Panc1 (cell line): ENCODE data around the gene NR1I3. TPM values are rescaled to one million over a fixed set of nuclear protein-coding genes. Genes with fewer than 3 reads are reported as not detected.

Source experiments
- ATAC-seq: fragments of 200-7000 bp; cut with Tn5 transposase; 2 replicates; pipeline ENCODE4 v1.9.1; 2020; ENCODE audit warnings: mild to moderate bottlenecking, moderate library complexity
- BruUV-seq: library from RNA; stranded (reverse); fragments of 400-500 nt; replicated peaks from 2 replicates; lab custom pipeline; 2021; lab: Mats Ljungman, UMichigan
- CTCF ChIA-PET: fragments of 300-600 bp; sonication (Branson Sonifier 250); formaldehyde crosslinking; loops from one replicate; lab custom pipeline; 2022; ENCODE audit warnings: antibody characterized with exemption; lab: Charles Lee
- POLR2A ChIA-PET: fragments of 300-600 bp; sonication (Branson Sonifier 250); formaldehyde crosslinking; loops from one replicate; lab custom pipeline; 2022; ENCODE audit warnings: antibody characterized with exemption; lab: Charles Lee
- DNase-seq: peaks from one replicate; pipeline ENCODE4 v3.0.0-alpha.2; 2010; ENCODE audit warnings: low read depth, low spot score
- H3K27ac ChIP-seq: 2 replicates; pipeline ENCODE4 v1.5.1; 2011; ENCODE audit warnings: mild to moderate bottlenecking, low read length, inconsistent platforms
- H3K27me3 ChIP-seq: fragments of 200-500 bp; sonication (Bioruptor generic); 2 replicates; pipeline ENCODE4 v1.6.0; 2014; ENCODE audit warnings: low read length, inconsistent platforms; ENCODE audit not compliant: control insufficient read depth, insufficient read depth
- H3K36me3 ChIP-seq: fragments of 200-500 bp; sonication (Bioruptor generic); 2 replicates; pipeline ENCODE4 v1.5.1; 2014; ENCODE audit warnings: inconsistent platforms, mild to moderate bottlenecking, low read length, moderate library complexity; ENCODE audit not compliant: control insufficient read depth, insufficient read depth
- H3K4me1 ChIP-seq: 2 replicates; pipeline ENCODE4 v1.5.1; 2011; ENCODE audit warnings: inconsistent platforms, mild to moderate bottlenecking, low read length, moderate library complexity; ENCODE audit not compliant: control insufficient read depth, insufficient read depth
- H3K4me3 ChIP-seq, 2 experiments: 2 replicates each; pipeline ENCODE4 v1.5.1; 2011 to 2012; ENCODE audit warnings: low read depth in 2 of 2, low read length in 2 of 2, mild to moderate bottlenecking in 2 of 2, inconsistent platforms in 1 of 2, moderate library complexity in 1 of 2
- H3K9me3 ChIP-seq: fragments of 200-500 bp; sonication (Bioruptor generic); 2 replicates; pipeline ENCODE4 v1.5.1; 2014; ENCODE audit warnings: low read depth, mild to moderate bottlenecking, inconsistent platforms, low read length, moderate library complexity; ENCODE audit not compliant: control insufficient read depth, insufficient read depth
- POLR2AphosphoS5 ChIP-seq: IDR thresholded peaks from 2 replicates; pipeline ENCODE4 v1.6.1; 2012; ENCODE audit warnings: mild to moderate bottlenecking, low read depth, low read length, moderate library complexity
- SIN3A ChIP-seq: IDR thresholded peaks from 2 replicates; pipeline ENCODE4 v1.6.1; 2012; ENCODE audit warnings: low read depth, mild to moderate bottlenecking, low read length, moderate library complexity, borderline replicate concordance; ENCODE audit not compliant: insufficient read depth
- TCF7L2 ChIP-seq: IDR thresholded peaks from 2 replicates; pipeline ENCODE4 v1.6.1; 2011; ENCODE audit warnings: mild to moderate bottlenecking, low read depth, low read length, inconsistent platforms
- in situ Hi-C: cut with HindIII; loops from 2 replicates; pipeline ENCODE4 v1.10.0; 2016; ENCODE audit warnings: low sequenced_read_pairs, low pct_unique_long_range_greater_than_20kb
- intact Hi-C: fragments of 100-400 bp; cut with micrococcal nuclease; formaldehyde crosslinking; loops from one replicate; pipeline ENCODE4 v1.10.0; 2022; ENCODE audit not compliant: unreplicated experiment
- total RNA-seq: library from RNA; stranded (reverse); gene quantifications from one replicate; pipeline ENCODE4 v1.2.1, GENCODE V29; 2021; ENCODE audit not compliant: unreplicated experiment
- TF ChIP-seq, protein P1 (sequence below), 2 experiments: IDR thresholded peaks; 2 replicates each; pipeline ENCODE4 v1.6.1; 2011 to 2012; ENCODE audit warnings: low read depth in 2 of 2, control low read depth in 1 of 2, low read length in 1 of 2, mild to moderate bottlenecking in 1 of 2, moderate library complexity in 1 of 2; ENCODE audit not compliant: insufficient read depth in 1 of 2
- TF ChIP-seq, protein P2 (sequence below): fragments of 450-650 bp; IDR thresholded peaks from 2 replicates; pipeline ENCODE4 v1.5.1; 2017; ENCODE audit warnings: mild to moderate bottlenecking

Gene NR1I3
- total RNA-seq, 1 experiment from 2014 or later: not detected

DNA sequence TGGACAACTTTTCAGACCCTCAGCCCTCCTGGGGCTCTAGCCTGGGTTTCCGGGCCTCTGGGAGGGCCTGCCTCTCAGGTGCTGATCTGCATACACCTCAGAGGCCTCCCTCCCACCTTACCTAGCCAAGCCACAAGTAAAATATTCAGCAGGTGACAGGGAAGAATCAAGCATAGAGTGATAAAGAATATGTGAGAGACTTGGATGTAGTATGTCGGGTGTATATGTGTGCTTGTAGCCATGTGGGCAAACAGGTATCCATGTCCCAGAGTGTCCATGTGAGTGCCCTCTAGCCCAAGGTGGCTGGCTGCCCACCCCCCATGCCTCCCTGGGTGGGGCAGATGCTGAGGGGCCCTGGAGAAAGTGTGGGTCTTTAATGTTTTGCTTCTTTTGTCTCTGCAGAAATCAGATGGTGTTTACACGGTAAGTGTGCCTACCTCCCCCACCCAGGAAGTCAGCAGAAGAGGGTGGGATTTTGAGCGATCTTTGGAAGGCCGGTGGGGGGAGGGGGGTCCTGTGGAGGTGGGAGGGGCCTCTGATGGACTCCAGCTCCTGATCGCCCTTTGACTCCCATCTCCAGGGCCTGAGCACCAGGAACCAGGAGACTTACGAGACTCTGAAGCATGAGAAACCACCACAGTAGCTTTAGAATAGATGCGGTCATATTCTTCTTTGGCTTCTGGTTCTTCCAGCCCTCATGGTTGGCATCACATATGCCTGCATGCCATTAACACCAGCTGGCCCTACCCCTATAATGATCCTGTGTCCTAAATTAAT is 19.5 kb downstream of the NR1I3 start:
- H3K27ac ChIP-seq: no peak overlapping the region
- ChIA-PET CTCF (no interaction called here), POLR2A (no interaction called here)
- no peaks in the 10 kb centered on the region for H3K27me3 ChIP-seq
- BruUV-seq: no TSS peak
- no peaks in the 10 kb centered on the region for H3K4me1 ChIP-seq
- ATAC-seq (no peak), DNase-seq (no peak)
- in situ Hi-C loops (loop anchor here (25.0 kb wide), 1 partner anchor 169 kb away; no protein-coding TSS in a partner anchor), intact Hi-C loops (no loop called here)
- no peaks in the 10 kb centered on the region for H3K9me3 ChIP-seq
- peaks cover 4% of the 10 kb centered on the region; the same call in 1 of the 2 replicates for H3K36me3 ChIP-seq
- H3K4me3 ChIP-seq: no peak overlapping the region
- TF ChIP-seq POLR2AphosphoS5 (no peak), TCF7L2 (no peak), SIN3A (no peak)
- TF ChIP-seq, protein P1, sequence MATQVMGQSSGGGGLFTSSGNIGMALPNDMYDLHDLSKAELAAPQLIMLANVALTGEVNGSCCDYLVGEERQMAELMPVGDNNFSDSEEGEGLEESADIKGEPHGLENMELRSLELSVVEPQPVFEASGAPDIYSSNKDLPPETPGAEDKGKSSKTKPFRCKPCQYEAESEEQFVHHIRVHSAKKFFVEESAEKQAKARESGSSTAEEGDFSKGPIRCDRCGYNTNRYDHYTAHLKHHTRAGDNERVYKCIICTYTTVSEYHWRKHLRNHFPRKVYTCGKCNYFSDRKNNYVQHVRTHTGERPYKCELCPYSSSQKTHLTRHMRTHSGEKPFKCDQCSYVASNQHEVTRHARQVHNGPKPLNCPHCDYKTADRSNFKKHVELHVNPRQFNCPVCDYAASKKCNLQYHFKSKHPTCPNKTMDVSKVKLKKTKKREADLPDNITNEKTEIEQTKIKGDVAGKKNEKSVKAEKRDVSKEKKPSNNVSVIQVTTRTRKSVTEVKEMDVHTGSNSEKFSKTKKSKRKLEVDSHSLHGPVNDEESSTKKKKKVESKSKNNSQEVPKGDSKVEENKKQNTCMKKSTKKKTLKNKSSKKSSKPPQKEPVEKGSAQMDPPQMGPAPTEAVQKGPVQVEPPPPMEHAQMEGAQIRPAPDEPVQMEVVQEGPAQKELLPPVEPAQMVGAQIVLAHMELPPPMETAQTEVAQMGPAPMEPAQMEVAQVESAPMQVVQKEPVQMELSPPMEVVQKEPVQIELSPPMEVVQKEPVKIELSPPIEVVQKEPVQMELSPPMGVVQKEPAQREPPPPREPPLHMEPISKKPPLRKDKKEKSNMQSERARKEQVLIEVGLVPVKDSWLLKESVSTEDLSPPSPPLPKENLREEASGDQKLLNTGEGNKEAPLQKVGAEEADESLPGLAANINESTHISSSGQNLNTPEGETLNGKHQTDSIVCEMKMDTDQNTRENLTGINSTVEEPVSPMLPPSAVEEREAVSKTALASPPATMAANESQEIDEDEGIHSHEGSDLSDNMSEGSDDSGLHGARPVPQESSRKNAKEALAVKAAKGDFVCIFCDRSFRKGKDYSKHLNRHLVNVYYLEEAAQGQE (IDR thresholded peaks at IDR 0.05; ENCODE audit: insufficient read depth in 1 of 2, low read depth in 2 of 2, low read length in 1 of 2): no peak
- TF ChIP-seq, protein P2, sequence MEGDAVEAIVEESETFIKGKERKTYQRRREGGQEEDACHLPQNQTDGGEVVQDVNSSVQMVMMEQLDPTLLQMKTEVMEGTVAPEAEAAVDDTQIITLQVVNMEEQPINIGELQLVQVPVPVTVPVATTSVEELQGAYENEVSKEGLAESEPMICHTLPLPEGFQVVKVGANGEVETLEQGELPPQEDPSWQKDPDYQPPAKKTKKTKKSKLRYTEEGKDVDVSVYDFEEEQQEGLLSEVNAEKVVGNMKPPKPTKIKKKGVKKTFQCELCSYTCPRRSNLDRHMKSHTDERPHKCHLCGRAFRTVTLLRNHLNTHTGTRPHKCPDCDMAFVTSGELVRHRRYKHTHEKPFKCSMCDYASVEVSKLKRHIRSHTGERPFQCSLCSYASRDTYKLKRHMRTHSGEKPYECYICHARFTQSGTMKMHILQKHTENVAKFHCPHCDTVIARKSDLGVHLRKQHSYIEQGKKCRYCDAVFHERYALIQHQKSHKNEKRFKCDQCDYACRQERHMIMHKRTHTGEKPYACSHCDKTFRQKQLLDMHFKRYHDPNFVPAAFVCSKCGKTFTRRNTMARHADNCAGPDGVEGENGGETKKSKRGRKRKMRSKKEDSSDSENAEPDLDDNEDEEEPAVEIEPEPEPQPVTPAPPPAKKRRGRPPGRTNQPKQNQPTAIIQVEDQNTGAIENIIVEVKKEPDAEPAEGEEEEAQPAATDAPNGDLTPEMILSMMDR: no peak

DNA sequence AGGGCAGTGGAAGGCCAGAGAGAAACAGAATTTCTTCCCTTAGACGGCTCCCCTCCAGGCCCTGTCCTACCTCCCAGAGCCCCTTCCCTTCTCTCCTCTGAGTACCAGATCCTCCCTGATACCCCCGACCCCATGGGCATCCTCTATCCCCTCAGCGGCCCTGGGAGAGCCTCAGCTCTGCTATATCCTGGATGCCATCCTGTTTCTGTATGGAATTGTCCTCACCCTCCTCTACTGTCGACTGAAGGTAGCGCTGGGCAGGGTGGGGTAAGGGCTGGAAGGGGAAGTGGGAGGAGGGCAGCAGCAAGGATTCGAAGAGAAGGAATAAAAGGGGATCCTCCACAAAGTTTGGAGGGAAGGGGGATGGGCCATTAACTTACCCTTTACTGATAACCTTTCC is 20.2 kb downstream of the NR1I3 start:
- POLR2A ChIA-PET: no interaction called here
- Histone ChIP-seq H3K27me3 (no peaks in the 10 kb centered on the region), H3K27ac (no peak overlapping the region), H3K4me1 (no peaks in the 10 kb centered on the region), H3K9me3 (no peaks in the 10 kb centered on the region), H3K36me3 (peaks cover 8% of the 10 kb centered on the region; the same call in 1 of the 2 replicates), H3K4me3 (no peak overlapping the region)
- CTCF ChIA-PET: no interaction called here
- TF ChIP-seq TCF7L2 (no peak), POLR2AphosphoS5 (no peak), SIN3A (no peak)
- TF ChIP-seq, protein P1 (IDR thresholded peaks at IDR 0.05; ENCODE audit: insufficient read depth in 1 of 2, low read depth in 2 of 2, low read length in 1 of 2): no peak
- TF ChIP-seq, protein P2: no peak
- in situ Hi-C loops (loop anchor here (25.0 kb wide), 1 partner anchor 169 kb away; no protein-coding TSS in a partner anchor), intact Hi-C loops (no loop called here)
- no TSS peak for BruUV-seq
- DNase-seq (no peak), ATAC-seq (no peak)
